ENCODE results near the gene LBHD2.
A peak's percentile ranks its signal among the peaks of the same experiment; 100 is the strongest.

Gene LBHD2

DNA sequence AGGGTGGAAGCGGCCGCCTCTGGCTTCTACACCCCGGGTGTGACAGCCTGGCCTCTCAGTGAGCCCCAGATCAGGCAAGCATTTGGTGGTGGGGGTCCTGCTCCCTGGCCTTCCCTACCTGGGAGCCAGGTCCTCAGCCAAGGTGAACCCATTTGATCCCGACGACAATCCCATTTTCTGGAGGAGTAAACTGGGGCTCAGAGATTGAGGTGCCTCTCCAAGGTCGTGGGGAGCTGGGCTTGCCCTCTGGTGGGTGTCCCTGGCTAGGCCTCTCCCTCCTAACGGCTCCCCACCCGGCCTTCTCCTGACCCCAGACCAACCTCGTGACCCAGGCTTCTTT is 7.8 kb downstream of the LBHD2 start:
- DNase-seq, result no peak

DNA sequence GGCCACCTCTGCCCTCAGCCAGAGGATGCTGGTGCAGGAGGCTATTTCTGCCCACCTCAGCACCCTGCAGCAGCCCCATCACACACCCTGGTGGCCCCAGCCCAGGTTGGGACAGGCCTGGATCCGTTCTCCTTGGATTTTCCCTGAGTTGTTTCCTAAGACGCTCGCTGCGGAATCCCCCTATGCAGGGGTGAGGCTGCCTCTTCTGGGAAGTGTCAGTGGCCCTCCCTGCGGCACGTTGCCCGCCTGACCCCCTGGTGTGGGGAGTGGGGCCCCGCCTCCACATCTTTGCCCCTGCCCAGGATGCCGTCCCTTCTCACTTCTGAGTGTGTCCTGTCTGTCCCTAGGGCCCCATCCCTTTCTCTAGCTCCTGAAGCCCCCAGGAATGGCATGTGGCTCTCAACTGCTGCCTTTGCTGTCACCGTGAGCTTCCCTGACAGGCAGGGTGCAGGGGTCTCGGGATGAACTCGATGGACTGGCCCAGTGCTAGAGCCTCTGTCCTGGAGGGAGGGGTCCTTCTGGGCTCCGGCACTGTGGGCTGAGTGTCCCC is 9.9 kb downstream of the LBHD2 start:
- DNase-seq, result no peak

DNA sequence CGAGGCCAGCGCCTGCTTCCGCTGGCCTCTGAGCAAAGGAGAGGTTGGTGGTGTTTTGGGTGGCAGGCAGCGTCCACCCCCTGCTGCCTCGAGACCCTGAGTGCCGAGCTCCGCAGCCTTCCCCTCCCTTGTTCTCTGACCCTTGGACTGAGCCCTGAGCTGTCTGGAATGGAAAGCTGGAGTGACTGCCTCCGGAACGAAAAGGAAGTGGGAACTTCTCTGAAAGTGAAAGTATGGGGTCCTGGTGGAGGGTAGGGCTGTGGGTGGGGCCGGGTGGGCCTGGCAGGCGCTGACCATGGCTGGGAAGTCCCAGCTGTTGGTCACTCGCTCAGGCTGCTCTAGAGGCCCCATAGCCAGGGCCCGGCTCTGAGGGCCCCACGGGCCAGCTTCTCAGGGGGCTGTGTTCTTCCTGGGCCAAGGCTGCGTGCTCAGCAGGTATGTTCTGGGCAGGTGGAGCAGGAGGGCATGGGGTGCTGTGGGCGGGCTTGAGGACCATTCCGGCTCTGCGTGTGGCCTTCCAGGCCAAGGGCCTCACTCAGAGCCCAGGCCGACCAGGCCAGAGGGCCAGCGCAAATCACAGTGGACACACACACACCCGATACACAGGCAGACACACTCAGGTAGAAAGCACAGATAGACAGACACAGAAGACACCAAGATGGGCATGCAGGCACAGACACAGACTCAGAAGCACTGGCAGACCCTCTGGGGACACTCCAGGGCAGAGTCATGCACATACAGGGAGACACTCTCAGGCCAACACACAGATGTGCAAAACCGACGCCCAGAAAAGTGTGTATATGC is 10.6 kb downstream of the LBHD2 start, which contains the start of gene EXOC3L4:
TSS of gene EXOC3L4 (plus strand) at position 320 of the 804 bp plus-strand sequence. CDS start 5,495 bp downstream, outside the sequence.
- DNase-seq, result no peak

DNA sequence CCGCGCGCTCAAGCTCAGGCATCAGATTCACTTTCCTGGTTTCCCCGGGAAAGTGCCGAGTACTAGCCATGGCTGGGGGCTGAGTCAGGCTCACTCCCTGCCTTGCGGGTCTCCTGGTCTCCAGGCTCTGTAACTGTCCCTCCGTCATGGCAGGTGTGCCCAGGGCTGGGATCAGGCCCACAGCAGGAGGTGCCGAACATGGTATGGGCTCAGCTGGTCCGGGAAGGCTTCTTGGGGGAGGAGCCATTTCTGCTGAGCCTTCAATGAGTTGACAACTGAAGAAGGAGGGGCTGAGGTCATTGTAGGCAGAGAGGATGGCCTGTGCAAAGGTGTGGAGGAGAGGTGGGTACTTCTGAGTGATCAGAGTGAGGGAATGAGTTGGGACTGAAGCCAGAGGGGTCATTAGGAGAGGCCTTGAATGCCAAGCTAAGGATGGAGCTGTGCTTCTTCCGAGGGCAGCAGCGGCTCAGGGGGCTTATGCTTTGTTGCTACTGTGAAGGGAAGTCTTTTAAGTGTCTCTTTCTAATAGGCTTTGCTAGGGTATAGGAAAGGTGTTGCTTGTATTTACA is 11.3 kb downstream of the LBHD2 start:
- no peak for DNase-seq

DNA sequence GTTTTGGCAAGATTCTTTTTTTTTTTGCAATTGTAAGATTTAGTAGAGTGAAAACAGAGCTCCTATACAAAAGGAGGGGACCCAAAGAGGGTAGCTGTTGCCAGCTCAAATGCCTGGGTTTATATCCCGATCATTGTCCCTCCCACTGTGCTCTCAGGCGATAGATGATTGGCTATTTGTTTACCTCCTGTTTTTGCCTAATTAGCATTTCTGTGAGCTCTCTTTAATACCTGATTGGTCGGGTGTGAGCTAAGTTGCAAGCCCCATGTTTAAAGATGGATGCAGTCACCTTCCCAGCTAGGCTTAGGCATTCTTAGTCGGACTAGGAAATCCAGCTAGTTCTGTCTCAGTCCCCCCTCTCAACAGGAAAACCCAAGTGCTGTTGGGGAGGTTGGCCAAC is 12.4 kb downstream of the LBHD2 start:
- no peak for DNase-seq

DNA sequence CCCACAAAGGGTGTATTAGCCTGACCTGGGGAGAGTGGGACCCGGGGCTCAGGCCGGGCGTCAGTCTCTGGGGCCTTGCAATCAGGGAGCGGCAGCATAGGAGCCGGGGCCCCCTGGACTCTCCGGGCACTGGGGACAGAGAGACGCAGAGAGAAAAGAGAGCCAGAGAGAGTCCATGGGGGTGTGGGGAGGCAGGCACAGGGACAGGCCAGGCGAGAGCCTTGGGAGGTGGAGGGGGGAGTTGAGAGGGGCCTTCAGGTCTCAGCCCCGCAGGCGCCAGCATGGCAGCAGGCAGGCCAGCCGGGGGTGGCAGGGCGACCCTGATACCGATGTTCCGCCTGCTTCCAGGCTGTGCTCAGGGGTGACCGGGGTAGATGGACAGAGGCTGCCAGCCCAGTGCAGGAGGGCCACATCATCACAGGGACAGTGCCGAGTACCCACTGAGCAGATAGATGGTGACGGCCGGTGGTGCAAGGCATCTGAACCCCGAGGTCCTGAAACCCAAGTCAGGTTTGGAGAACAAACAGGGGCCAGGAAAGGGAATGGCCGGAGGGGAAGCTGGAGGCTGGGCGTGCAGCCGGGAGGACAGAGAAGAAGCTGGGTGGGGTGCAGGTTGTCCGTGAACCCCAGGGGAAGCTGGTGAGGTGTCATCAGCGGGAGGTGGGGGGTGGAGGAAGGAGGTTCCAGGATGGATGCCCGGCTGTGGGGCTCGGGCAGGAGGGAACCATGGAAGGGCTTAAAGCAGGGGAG is 13.4 kb downstream of the LBHD2 start:
- no peak for DNase-seq

DNA sequence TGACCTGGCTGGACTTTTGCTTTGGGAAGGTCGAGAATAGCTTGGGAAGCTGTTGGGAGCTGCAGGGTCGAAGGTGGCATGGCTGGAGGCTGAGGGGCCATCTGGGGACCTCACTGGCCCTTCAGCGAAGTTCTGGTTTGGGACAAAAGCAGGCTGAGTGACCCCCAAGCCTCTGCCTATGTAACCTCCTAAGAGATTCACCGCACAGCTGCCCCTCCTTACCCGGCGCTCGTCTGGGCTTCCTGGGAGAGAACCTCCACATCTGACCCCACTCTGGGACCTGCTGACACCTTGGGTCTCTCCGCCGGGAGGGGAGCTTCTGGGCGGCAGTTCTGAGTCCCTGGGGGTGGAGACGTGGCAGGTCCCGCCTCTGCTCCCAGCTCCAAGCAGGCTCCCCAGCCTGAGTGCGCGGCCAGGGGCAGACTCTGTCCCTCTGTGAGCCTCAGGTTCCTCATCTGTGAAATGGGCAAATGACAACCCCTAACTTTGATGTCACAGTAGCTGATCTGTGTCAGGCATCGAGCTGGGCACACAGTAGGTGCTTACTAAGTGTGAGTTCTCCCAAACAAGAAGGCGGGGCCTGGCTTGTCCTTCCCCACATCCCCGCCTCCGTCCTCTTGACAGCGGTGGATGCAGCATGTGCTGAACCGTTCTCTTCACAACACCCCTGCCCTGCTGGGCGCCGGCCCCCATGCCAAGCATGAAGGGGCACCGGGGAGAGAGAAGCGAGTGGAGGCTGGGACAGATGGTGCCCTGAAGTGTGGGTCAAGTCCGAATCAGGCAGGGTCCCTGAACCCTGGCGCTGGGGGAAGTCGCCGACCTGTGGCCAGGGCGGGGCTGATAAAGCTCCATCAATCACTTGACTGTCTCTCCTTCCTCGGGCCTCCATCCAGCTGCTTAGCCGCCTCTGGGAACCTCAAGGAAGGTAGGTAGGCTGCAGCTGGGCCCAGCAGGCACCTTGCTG is 14.3 kb downstream of the LBHD2 start:
- DNase-seq, result no peak

DNA sequence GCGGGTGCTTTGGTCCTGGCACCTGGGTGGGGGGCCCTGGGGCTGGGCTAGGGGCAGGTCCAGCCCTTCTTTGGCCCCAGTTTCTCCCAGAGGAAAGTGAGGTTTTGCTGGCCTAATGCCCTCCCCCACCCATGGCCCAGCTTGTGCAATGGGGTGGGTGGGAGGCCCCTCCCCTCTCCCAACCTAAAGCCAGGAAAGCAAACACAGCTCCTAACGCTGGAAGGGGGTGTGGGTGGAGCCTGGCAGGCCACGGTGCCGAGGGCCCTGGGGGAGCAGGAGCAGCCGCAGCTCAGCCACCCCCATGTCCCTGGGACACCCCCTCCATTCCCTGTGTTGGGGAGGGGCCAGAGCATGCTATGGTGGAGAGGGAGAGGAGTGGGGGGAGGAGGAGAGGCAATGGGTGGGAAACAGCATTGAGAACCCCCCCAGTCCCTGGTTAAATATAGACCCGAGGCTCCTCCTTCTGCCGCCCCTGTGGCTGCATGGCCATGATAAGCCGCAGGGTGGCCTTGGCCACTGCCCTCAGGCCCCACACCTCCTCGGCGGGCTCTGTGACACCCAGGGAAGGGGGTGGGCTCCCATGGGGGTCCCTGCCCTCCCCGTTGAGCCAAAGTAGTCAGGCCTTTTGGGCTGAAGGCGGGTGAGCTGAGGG is 15.2 kb downstream of the LBHD2 start:
- no peak for DNase-seq

DNA sequence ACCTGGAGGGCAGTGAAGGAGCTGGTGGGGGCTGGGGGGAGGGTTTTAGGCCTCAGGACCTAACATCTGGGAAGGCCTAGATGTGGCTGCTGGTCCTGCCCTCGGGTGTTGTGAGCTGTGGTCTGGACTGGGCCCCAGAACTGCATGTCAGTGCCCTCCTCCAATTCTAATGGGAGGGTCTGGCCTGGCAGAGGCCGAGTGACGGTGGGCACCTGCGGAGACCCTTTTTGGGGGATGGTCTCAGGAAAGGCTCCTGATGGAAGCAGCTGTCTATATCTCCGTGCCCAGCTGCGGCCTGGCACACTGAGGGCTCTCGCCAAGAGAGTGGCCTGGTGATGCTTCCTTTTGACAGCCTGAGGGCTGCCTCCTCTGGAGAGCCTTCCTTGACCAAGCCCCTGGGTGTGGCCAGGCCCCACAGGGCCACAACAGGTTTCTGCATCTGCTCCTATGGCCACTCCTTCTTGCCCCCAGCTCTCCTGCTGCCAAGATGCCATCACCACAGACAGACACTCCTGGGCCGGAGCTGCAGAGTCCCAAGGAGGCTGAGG is 15.8 kb downstream of the LBHD2 start:
- DNase-seq, result no peak

DNA sequence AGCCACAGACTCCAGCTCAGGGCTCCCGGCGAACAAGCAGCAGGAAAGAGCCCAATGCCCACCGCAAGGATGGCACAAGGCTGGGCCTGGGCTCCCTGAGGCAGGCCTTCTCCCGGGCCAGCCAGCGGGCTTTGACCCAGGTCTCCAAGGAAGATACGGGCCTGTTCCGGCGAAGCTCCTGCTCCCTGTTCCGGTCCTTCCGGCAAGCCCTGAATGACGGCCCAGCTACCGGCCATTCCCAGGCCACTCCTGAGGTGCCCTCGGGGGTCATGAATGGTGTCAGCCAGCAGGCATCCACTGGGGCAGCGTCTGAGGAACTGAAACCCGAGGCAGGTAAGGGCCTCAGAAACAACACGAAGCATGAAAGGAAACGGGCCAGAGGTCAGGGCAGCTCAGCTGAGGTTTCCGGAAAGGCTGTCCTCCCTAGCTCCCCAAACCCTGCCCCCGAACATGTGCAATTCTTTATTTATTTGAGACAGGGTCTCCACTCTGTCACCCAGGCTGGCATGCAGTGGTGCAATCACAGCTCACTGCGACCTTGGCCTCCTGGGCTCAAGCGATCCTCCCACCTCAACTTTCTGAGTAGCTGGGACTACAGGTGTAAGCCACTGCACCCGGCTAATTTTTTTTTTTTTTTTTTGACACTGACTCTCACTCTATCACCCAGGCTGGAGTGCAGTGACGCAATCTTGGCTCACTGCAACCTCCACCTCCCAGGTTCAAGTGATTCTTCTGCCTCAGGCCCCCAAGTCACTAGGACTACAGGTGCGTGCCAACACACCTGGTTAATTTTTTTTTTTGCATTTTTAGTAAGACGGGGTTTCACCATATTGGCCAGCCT is 16.5 kb downstream of the LBHD2 start:
- DNase-seq, result no peak

DNA sequence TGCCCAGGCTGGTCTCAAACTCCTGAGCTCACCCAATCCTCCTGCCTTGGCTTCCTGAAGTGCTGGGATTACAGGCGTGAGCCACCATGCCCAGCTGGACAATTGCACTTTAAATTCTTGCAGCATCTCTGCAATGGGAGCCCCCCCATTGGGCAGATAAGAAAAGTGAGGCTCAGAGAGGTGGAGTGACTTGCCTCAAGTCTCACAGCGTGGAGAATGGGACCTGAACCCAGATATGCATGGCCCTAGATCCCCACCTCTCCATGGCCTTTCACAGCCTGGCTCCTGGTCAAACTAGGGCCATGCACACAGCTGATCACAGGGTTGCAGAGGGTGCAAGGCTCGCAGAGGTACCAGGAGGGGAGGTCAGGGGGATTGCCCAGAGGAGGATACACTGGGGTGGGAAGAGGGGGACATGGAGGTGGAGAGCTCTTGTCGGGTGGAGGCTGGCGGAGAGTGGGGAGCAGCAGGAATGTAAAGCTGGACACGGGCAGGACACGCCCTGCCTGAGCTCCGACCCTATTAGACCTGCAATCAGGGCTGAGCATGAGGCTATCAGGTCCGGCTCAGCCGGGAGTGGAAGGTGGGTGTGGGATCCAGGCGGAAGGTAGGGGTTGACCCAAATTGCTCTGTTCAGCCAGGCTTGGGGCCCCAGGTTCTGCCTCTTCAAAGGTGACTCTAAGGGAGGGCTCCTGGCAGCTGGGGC is 17.4 kb downstream of the LBHD2 start:
- no peak for DNase-seq

DNA sequence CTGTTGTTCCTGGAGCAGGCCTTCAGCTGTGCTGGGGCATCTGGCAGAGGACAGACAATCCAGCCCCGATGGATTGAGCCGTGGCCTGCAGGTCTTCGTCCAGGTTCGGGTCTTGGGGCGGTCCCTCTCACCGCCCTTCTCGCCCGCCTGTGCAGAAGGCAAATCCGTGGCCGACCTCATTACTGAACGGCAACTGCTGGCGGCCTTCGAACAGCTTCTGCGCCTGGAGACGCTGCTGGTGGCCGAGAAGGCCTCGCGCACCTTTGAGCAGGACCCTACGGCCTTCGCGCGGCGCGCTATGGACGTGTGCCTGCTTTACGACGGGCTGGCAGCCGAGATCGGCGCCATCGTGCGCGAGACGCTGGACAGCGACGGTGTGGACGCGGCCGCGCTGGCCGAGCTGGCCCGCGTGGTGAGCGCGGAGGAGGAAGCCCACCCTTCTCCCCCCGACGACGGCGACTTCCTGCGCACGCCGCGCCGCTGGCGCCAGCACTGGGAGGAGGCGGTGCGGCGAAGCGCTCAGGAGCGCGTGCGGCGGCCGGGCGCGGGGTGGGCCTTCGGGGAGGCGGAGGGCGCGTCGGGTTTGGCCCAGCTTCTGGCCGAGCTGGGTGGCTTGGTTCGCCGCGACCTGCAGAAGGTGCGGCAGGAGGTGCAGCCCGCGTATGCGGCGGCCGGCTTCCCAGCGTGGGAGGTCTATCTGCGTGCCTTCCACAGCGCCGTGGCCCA is 18.1 kb downstream of the LBHD2 start:
- no peak for DNase-seq

DNA sequence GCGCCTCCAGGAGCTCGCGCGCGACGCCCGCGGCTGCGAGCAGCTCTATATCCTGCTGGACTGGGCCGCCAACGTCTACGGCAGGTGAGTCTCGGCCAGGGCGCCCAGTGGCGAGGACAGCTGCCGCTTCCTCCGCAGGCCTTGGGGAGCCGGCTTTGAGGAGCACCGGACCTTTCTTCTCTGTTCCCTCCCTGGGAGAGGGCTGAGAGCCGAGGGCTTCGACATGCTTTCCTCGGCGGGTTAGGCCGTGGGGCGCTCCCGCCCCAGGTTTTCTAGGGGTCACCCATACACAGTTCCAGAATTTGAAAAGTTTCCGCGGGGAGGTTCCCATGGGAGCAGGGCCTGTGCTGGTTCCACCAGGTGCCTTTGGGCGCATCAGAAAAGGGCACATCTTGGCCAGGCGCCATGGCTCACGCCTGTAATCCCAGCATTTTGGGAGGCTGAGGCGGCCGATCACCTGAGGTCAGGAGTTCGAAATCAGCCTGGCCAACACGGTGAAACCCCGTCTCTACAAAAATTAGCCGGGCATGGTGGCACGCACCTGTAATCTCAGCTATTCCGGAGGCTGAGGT is 18.8 kb downstream of the LBHD2 start:
- no peak for DNase-seq

DNA sequence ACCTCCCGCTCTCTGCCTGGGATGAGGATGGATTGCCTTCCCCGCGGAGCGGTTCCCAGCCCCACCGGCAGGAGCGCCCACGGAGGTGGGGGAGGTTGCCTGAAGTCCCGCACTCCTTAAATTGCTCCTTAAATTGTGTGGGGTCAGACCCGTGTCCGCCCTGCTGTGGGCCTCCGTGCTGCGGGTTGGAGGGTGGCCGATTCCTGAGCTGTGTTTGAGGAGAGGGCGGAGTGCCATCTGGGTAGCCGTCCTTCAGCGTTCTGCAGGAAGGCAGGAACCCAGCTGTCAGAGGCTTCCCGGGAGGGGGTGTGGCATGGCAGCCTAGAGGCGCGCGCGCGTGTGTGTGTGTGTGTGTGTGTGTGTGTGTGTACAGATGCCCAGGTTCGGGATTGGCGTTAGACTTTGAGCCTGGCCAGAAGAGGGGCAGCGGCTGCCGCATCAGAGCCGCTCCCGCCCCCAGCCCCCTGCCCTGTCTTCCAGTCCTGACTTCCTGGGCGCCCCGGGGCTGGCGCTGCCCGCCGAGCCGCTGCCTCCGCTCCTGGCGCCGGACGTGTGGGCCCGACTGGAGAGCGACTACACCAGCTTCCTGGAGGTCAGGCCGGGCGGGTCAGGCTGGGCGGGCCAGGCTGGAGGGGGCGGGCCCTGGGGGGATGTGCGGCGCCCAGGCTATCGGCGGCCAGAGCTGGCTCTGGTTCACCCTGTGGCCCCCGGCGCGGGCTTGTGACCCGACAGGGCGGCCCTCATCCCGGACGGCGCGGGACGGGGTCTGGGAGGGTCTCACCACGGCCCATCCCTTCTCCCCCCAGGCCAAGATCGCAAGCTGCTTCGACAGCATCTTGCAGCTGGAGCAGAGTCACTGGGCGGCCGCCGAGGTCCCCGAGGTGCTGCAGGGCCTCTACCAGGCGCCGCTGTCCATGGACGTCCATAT is 19.7 kb downstream of the LBHD2 start:
- DNase-seq, result no peak

DNA sequence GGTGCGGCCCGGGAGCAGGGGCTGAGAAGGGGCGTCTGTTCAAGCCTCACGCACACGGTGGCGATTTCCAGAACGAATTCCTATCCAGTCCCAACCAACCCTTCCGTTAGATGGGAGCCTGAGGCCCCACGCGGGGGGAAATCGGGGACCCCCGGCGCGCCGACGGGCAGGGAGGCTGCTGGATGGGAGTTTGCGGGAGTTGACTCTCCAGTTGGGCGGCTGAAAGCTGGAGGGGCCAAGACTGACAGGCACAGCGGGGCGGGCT is 20.3 kb downstream of the LBHD2 start:
- DNase-seq, result no peak

DNA sequence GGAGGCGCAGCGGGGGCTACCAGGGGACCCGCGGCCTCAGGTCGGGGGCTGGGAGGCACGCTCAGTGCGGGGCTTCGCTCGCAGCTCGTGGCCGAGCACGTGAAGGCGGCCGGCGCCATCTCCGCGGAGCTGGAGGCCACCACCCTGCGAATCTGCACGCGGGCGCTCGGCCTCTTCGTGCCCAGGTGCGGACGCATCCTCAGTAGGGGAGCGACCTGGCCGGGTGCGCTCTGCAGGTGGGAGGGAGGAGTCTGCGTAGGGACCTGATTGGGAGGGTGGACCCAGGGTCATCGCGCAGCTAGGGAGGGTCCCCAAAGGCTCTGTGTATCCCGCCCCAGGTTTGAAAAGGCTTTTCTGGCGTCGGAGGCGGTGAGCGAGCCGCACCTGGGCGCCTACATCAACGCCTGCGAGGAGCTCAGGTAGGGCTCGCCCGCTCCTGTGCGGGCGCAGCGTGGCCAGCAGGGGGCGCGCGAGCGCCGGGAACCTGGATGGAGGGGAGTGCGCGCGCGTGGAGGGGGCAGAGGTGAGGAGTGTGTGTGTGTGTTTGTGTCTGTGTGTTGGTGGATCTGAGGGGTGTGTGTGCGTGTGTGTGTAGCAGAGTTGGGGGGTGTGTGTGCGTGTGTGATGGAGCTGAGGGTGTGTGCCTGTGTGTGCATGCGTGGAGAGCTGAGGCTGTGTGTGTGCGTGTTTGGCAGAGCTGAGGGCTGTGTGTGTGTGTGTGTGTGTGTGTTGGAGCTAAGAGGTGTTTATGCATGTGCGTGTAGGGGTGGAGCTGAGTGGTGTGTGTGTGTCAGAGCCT is 20.8 kb downstream of the LBHD2 start:
- DNase-seq, result peak; percentile 65

DNA sequence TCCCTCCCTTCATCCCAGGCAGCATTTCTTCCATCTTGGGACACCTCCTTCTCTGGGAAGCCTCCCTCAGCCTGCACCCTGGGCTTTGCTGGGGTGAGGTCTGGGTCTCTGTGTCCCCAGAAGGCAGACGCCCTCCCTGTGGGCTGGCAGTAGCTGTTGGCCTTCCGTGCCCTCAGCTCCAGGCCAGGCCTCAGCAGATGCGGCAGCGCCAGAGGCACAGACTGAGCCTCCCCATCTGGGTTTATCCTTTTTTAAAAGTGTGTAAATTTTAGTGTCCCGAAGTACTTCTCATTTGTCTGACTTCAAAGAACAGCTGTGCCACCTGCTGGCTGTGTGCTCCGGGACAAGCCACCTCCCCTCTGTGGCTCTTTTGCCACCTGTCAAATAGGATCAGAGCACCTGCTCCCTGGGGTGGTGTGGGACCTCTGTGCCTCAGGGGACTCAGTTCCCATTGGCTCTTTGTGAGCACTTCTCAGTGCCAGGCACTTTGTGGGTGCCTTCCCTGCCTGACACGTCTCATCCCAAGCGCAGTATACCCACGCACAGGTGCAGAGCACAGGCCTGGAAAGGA is 21.7 kb downstream of the LBHD2 start:
- DNase-seq, result no peak

Data from activated effector memory CD4-positive, alpha-beta T cell treated with Interleukin-2 at 50 U/mL for 16 hours (primary cell).